Hepatic stellate cell (primary cell): Measurements from ENCODE around the gene ANO9.

Experiments
- DNase-seq: peaks from one replicate; pipeline ENCODE4 v3.0.0; 2011; ENCODE audit warnings: low spot score

The ANO9 gene

GRCh38 chr11:441418-442274 lies at the start of gene ANO9:
TSS of gene ANO9 (minus strand) at chr11:442011. CDS start at chr11:441926, 85 bp downstream.
- DNase-seq = no peak

- no peak for DNase-seq
These were observed 49.5 kb upstream of the ANO9 start for GRCh38 chr11:491358-491757.

- no peak for DNase-seq
These were observed 49.1 kb upstream of the ANO9 start for GRCh38 chr11:490930-491260.

- DNase-seq = no peak
These were observed 48.5 kb upstream of the ANO9 start for GRCh38 chr11:490186-490929.

- DNase-seq = no peak
These were observed 47.9 kb upstream of the ANO9 start for GRCh38 chr11:489610-490185.

GRCh38 chr11:488992-489391 lies 47.2 kb upstream of the ANO9 start:
- DNase-seq = no peak

- DNase-seq = no peak
These were observed 46.8 kb upstream of the ANO9 start for GRCh38 chr11:488579-488978.

GRCh38 chr11:488062-488461 lies 46.3 kb upstream of the ANO9 start:
- DNase-seq = no peak

- no peak for DNase-seq
These were observed 45.8 kb upstream of the ANO9 start for GRCh38 chr11:487571-488021.

GRCh38 chr11:486189-486588 lies 44.4 kb upstream of the ANO9 start:
- no peak for DNase-seq

- no peak for DNase-seq
These were observed 42.8 kb upstream of the ANO9 start for GRCh38 chr11:484616-485015.

- no peak for DNase-seq
These were observed 37.5 kb upstream of the ANO9 start for GRCh38 chr11:479311-479710.

- DNase-seq = no peak
These were observed 35.4 kb upstream of the ANO9 start for GRCh38 chr11:477052-477715.

- DNase-seq = no peak
These were observed 34.6 kb upstream of the ANO9 start for GRCh38 chr11:476416-476815.

GRCh38 chr11:475941-476340 lies 34.1 kb upstream of the ANO9 start:
- no peak for DNase-seq

GRCh38 chr11:474914-475506 lies 33.2 kb upstream of the ANO9 start:
- no peak for DNase-seq

GRCh38 chr11:473962-474785 lies 32.4 kb upstream of the ANO9 start:
- DNase-seq = no peak

GRCh38 chr11:473415-473814 lies 31.6 kb upstream of the ANO9 start:
- DNase-seq = no peak

- no peak for DNase-seq
These were observed 31.0 kb upstream of the ANO9 start for GRCh38 chr11:472816-473215.

GRCh38 chr11:472272-472671 lies 30.5 kb upstream of the ANO9 start:
- no peak for DNase-seq

- no peak for DNase-seq
These were observed 29.8 kb upstream of the ANO9 start for GRCh38 chr11:471468-472145.
